Common myeloid progenitor, CD34-positive (primary cell): ENCODE measurements around the gene ZNF274.
A peak's percentile ranks its signal among the peaks of the same experiment; 100 is the strongest.

ENCODE experiments used
- CTCF ChIA-PET: fragments of 350-600 bp; sonication (Branson Sonifier 250); formaldehyde crosslinking; loops from one replicate; lab custom pipeline; 2021; ENCODE audit warnings: antibody characterized with exemption; lab: Charles Lee
- POLR2A ChIA-PET: fragments of 350-600 bp; sonication (Branson Sonifier 250); formaldehyde crosslinking; loops from one replicate; lab custom pipeline; 2021; ENCODE audit warnings: antibody characterized with exemption; lab: Charles Lee
- DNase-seq, 3 donors: peaks; one replicate each; pipeline versions ENCODE4 v3.0.0 to v3.0.0-alpha.2; 2013
- H3K27ac ChIP-seq, 2 experiments: 1 replicate in 1 of 2; 2 replicates in 1 of 2; pipeline ENCODE4 v1.7.0; 2013; ENCODE audit warnings: inconsistent platforms in 2 of 2, low read length in 2 of 2, mild to moderate bottlenecking in 2 of 2, low read depth in 1 of 2, moderate library complexity in 1 of 2; ENCODE audit not compliant: severe bottlenecking in 2 of 2, insufficient read depth in 1 of 2, poor library complexity in 1 of 2
- H3K27me3 ChIP-seq, 5 experiments: replicated peaks in 2 of 5; 1 replicate in 3 of 5; 2 replicates in 2 of 5; pipeline versions ENCODE4 v1.6.1 to v1.7.0; 2013; ENCODE audit warnings: low read length in 4 of 5, mild to moderate bottlenecking in 2 of 5, moderate library complexity in 2 of 5, inconsistent platforms in 1 of 5; ENCODE audit not compliant: insufficient read depth in 5 of 5, control insufficient read depth in 4 of 5
- H3K36me3 ChIP-seq, 4 experiments: 1 replicate in 2 of 4; 2 replicates in 2 of 4; pipeline versions ENCODE4 v1.6.1 to v1.7.0; 2013; ENCODE audit warnings: low read length in 3 of 4, control low read depth in 1 of 4, mild to moderate bottlenecking in 1 of 4; ENCODE audit not compliant: control insufficient read depth in 4 of 4, insufficient read depth in 4 of 4
- H3K4me1 ChIP-seq, 4 experiments: 1 replicate in 3 of 4; 2 replicates in 1 of 4; pipeline versions ENCODE4 v1.6.1 to v1.7.1; 2013; ENCODE audit warnings: low read length in 3 of 4, mild to moderate bottlenecking in 3 of 4, control low read depth in 1 of 4, inconsistent platforms in 1 of 4, moderate library complexity in 1 of 4; ENCODE audit not compliant: control insufficient read depth in 4 of 4, insufficient read depth in 4 of 4; ENCODE audit errors: control extremely low read depth in 1 of 4
- H3K4me3 ChIP-seq, 7 experiments: 1 replicate in 4 of 7; 2 replicates in 3 of 7; pipeline versions ENCODE4 v1.5.1 to v1.7.0; 2013; ENCODE audit warnings: mild to moderate bottlenecking in 7 of 7, low read length in 6 of 7, moderate library complexity in 6 of 7, inconsistent platforms in 2 of 7, low read depth in 2 of 7, control low read depth in 1 of 7; ENCODE audit not compliant: insufficient read depth in 4 of 7, control insufficient read depth in 1 of 7; ENCODE audit errors: extremely low read depth in 1 of 7
- H3K9me3 ChIP-seq, 5 experiments: 1 replicate in 4 of 5; 2 replicates in 1 of 5; pipeline versions ENCODE4 v1.6.1 to v1.7.1; 2013; ENCODE audit warnings: low read length in 4 of 5, mild to moderate bottlenecking in 2 of 5, inconsistent platforms in 1 of 5, low read depth in 1 of 5, moderate library complexity in 1 of 5; ENCODE audit not compliant: control insufficient read depth in 4 of 5, insufficient read depth in 2 of 5; ENCODE audit errors: control extremely low read depth in 1 of 5
- WGBS: methylation state at CpG from one replicate; pipeline ENCODE4 v1.1.5; 2013; ENCODE audit not compliant: insufficient coverage; 5-methylcytosine and 5-hydroxymethylcytosine counted together

Gene ZNF274

GRCh38 chr19:58227964-58228584 is 45.2 kb downstream of the ZNF274 start:
- Histone ChIP-seq H3K9me3 (peaks cover 6 to 61% (median 32%) of the 10 kb centered on the region in 5 experiments), H3K4me1 (peaks cover 0 to 16% (median 14%) of the 10 kb centered on the region in 4 experiments), H3K36me3 (peaks cover 17 to 35% (median 29%) of the 10 kb centered on the region in 4 experiments), H3K4me3 (peak overlapping the region; percentile 66 to 92 (median 81)), H3K27ac (peak overlapping the region; percentile 70 to 86), H3K27me3 (no peaks in the 10 kb centered on the region)
- POLR2A ChIA-PET = interaction anchor here (0.9 to 1.1 kb wide), 2 partner anchors 78 to 128 kb away, joined by 3 read pairs; no protein-coding TSS in a partner anchor
- peak in 1 of 3 donors; percentile 10 for DNase-seq
- CTCF ChIA-PET = interaction anchor here (0.6 to 1.6 kb wide), 4 partner anchors 11 to 21 kb away, joined by 3 to 5 read pairs (median 3); no protein-coding TSS in a partner anchor
- 12% methylated on average over 21 of the region's 23 CpGs for WGBS

- Histone ChIP-seq H3K27ac (peak within 1 kb of the TSS; percentile 70 to 86), H3K36me3 (peaks cover 21 to 42% (median 35%) of the 10 kb centered on the region in 4 experiments), H3K27me3 (no peaks in the 10 kb centered on the region), H3K4me1 (peaks cover 0 to 16% (median 14%) of the 10 kb centered on the region in 4 experiments), H3K4me3 (peak within 1 kb of the TSS; percentile 66 to 92 (median 81)), H3K9me3 (peaks cover 10 to 62% (median 36%) of the 10 kb centered on the region in 5 experiments)
- peak; percentile 52 to 78 (median 67) for DNase-seq
- ChIA-PET CTCF (interaction anchor here (0.6 to 1.6 kb wide), 3 partner anchors 10 to 21 kb away, joined by 3 to 5 read pairs (median 3); no protein-coding TSS in a partner anchor), POLR2A (interaction anchor here (0.6 to 1.2 kb wide), 4 partner anchors 41 to 127 kb away, joined by 3 to 5 read pairs (median 4); partner anchors contain the start of gene ZNF274)
- WGBS = under 1% methylated on average over 55 of the region's 62 CpGs
Measured at GRCh38 chr19:58228585-58229254, 45.9 kb downstream of the ZNF274 start, which contains the start of gene ZNF544. Gene ZNF544 (plus strand): TSS chr19:58228914. CDS start chr19:58244024, 15,110 bp downstream.

DNA sequence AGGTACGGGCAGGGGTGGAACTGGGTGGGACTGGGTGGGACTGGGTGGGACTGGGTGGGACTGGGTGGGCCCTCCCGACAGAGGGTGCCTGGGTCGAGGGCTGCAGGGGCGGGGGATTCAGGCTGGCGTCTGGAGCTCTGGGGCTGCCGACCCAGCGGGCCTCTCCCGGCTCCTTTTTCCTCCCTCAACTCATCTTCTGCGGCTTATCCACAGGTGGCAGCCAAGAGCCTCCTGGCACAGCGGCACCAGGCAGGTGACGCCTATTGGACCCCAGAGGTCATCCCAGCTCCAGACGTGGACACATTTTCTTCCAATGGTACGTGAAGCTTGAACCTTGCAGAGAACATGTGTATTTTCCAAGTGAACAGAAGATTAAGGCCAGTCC is 46.4 kb downstream of the ZNF274 start:
- WGBS = 65% methylated on average over 8 of the region's 13 CpGs
- ChIA-PET CTCF (interaction anchor here (1.6 kb wide), 1 partner anchor 20 kb away, joined by 5 read pairs; no protein-coding TSS in a partner anchor), POLR2A (interaction anchor here (0.6 to 1.2 kb wide), 3 partner anchors 42 to 77 kb away, joined by 3 to 5 read pairs (median 4); partner anchors contain the start of gene ZNF274)
- Histone ChIP-seq H3K36me3 (peaks cover 26 to 47% (median 38%) of the 10 kb centered on the region in 4 experiments), H3K9me3 (peaks cover 10 to 68% (median 40%) of the 10 kb centered on the region in 5 experiments), H3K27ac (peak overlapping the region; percentile 70 to 86), H3K27me3 (no peaks in the 10 kb centered on the region), H3K4me3 (peak overlapping the region; percentile 66 to 92 (median 81)), H3K4me1 (peaks cover 0 to 16% (median 14%) of the 10 kb centered on the region in 4 experiments)
- DNase-seq = peak; percentile 17 to 44 (median 25)

DNA sequence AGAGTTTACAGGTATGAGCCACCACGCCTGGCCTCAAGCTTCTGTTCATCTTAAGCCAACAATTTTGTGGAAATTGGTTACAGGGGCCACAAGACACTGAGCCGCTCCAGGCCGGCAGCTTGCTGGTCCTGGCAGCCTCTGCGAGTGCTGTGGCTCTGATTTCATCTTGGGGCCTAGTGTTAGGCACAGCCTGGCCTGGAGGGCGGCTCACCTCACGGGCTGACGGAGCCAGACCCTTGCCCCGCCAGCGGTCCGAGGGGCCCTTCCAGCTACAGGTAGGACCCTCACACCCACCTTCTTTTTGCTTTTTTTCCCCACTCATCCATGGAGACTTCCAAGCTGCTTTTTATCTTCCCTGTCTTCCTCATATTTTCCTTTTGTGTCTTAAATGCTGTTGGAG is 54.5 kb downstream of the ZNF274 start:
- ChIA-PET POLR2A (no interaction called here), CTCF (no interaction called here)
- Histone ChIP-seq H3K4me3 (peak overlapping the region in 1 of 7 experiments; percentile 56), H3K9me3 (peaks cover 12 to 87% (median 69%) of the 10 kb centered on the region in 5 experiments), H3K27me3 (no peaks in the 10 kb centered on the region), H3K4me1 (no peaks in the 10 kb centered on the region), H3K27ac (no peak overlapping the region), H3K36me3 (peaks cover 38 to 95% (median 68%) of the 10 kb centered on the region in 4 experiments)
- no peak for DNase-seq
- 96% methylated on average over 10 of the region's 10 CpGs for WGBS

DNA sequence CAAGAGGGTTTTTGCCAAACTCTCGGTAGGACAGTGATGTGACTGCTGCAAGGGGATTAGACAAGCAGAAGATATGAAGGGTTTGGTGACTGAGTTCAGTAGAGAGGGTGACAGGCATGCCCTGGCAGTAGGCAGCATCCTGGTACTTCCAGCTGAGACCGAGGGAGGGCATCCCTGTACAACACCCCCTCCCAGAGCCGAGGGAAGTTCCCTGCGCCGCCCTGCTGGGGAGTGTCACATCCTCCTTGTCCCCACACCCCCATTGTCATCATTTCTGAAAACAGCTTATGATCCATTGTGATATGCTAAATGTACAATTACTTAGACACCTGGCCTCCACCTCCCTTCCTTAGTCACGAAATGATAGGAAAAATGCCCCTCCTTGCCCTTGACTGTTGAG is 60.5 kb downstream of the ZNF274 start:
- POLR2A ChIA-PET = no interaction called here
- 100% methylated on average over 5 of the region's 6 CpGs for WGBS
- H3K4me3 ChIP-seq = peak overlapping the region in 1 of 7 experiments; percentile 1
- no peaks in the 10 kb centered on the region for H3K4me1 ChIP-seq
- DNase-seq = no peak
- H3K36me3 ChIP-seq = peaks cover 35 to 98% (median 74%) of the 10 kb centered on the region in 4 experiments
- CTCF ChIA-PET = interaction anchor here (0.6 kb wide), 1 partner anchor 21 kb away, joined by 4 read pairs; no protein-coding TSS in a partner anchor
- no peak overlapping the region for H3K27ac ChIP-seq
- no peaks in the 10 kb centered on the region for H3K27me3 ChIP-seq
- peaks cover 4 to 90% (median 74%) of the 10 kb centered on the region in 5 experiments for H3K9me3 ChIP-seq

DNA sequence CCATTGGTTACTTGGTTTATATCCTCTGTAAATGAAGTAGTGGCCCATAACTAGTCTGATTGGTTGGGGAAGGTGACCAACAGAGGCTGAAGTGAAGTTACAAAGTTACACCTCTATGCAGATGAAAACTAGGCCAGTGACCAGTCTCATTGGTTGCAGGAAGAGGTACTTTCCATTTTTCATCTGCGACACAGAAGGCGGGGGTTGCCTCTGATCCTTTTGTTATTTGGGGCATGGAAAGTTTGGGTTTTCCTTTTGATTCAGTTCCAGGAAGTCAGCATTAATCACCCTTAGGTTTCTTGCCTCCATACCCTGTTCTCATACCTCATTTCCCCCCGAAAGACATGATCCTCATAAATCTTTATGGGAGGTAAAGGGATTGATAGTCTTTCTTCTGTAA is 66.0 kb downstream of the ZNF274 start:
- Histone ChIP-seq H3K4me1 (no peaks in the 10 kb centered on the region), H3K9me3 (peaks cover 15 to 93% (median 84%) of the 10 kb centered on the region in 5 experiments), H3K4me3 (peak overlapping the region in 1 of 7 experiments; percentile 22), H3K27ac (no peak overlapping the region), H3K27me3 (no peaks in the 10 kb centered on the region), H3K36me3 (peaks cover 54 to 99% (median 81%) of the 10 kb centered on the region in 4 experiments)
- DNase-seq = no peak
- WGBS = no CpG with 5 or more reads among the region's 3 CpGs
- ChIA-PET CTCF (interaction anchor here (1.3 kb wide), 2 partner anchors 18 to 21 kb away, joined by 3 to 5 read pairs; partner anchors contain the start of gene ZNF544), POLR2A (no interaction called here)
